Osteoblast (primary cell): ENCODE measurements around the gene HOMEZ. TPM values are rescaled to one million over a fixed set of nuclear protein-coding genes. Genes with fewer than 3 reads are reported as not detected.
"Not testable (repeated sequence)": the region's sequence is repeated elsewhere in the genome, so short reads cannot be mapped to it uniquely, and the experiment has no call there.

ENCODE experiments used
- DNase-seq: peaks from one replicate; pipeline ENCODE4 v3.0.0; 2011; ENCODE audit warnings: low spot score, mixed read lengths; ENCODE audit not compliant: insufficient read length; ENCODE audit errors: missing footprints
- H2AFZ ChIP-seq: 2 replicates; pipeline ENCODE4 v1.6.0; 2011; ENCODE audit warnings: mild to moderate bottlenecking, low read length
- H3K27ac ChIP-seq: 2 replicates; pipeline ENCODE4 v1.5.1; 2011; ENCODE audit warnings: mild to moderate bottlenecking, low read depth, low read length, moderate library complexity
- H3K27me3 ChIP-seq: 2 replicates; pipeline ENCODE4 v1.6.0; 2012; ENCODE audit warnings: mild to moderate bottlenecking, control low read depth, inconsistent platforms, low read length, moderate library complexity; ENCODE audit not compliant: insufficient read depth
- H3K36me3 ChIP-seq: 2 replicates; pipeline ENCODE4 v1.5.1; 2011; ENCODE audit warnings: mild to moderate bottlenecking, low read length, control low read depth, moderate library complexity; ENCODE audit not compliant: insufficient read depth
- H3K4me1 ChIP-seq: 2 replicates; pipeline ENCODE4 v1.5.1; 2011; ENCODE audit warnings: mild to moderate bottlenecking, low read length, control low read depth, moderate library complexity; ENCODE audit not compliant: insufficient read depth
- H3K4me2 ChIP-seq: 2 replicates; pipeline ENCODE4 v1.6.0; 2011; ENCODE audit warnings: mild to moderate bottlenecking, low read length; ENCODE audit not compliant: insufficient read depth
- H3K4me3 ChIP-seq: fragments of 200-600 bp; sonication (generic); 3 replicates; pipeline ENCODE4 v1.5.1; 2012; ENCODE audit warnings: mild to moderate bottlenecking, low read length, inconsistent platforms; ENCODE audit not compliant: insufficient read depth
- H3K79me2 ChIP-seq: 2 replicates; pipeline ENCODE4 v1.6.0; 2012; ENCODE audit warnings: mild to moderate bottlenecking, low read length, control low read depth, inconsistent platforms; ENCODE audit not compliant: insufficient read depth
- H3K9me3 ChIP-seq: 2 replicates; pipeline ENCODE4 v1.5.1; 2011; ENCODE audit warnings: low read depth, low read length, control low read depth
- H4K20me1 ChIP-seq: 2 replicates; pipeline ENCODE4 v1.6.0; 2012; ENCODE audit warnings: mild to moderate bottlenecking, low read length, control low read depth; ENCODE audit not compliant: insufficient read depth
- total RNA-seq: library from RNA; depleted of rRNA; stranded (reverse); fragments of >200 nt; gene quantifications from 2 replicates; pipeline ENCODE4 v1.2.3, GENCODE V29; 2012
- TF ChIP-seq, protein P1 (sequence below): IDR thresholded peaks from 2 replicates; pipeline ENCODE4 v1.5.1; 2011; ENCODE audit warnings: mild to moderate bottlenecking, low read depth, low read length, moderate library complexity; ENCODE audit errors: extremely low read depth

Gene HOMEZ
- total RNA-seq, 1 donor = 5.4 TPM

DNA sequence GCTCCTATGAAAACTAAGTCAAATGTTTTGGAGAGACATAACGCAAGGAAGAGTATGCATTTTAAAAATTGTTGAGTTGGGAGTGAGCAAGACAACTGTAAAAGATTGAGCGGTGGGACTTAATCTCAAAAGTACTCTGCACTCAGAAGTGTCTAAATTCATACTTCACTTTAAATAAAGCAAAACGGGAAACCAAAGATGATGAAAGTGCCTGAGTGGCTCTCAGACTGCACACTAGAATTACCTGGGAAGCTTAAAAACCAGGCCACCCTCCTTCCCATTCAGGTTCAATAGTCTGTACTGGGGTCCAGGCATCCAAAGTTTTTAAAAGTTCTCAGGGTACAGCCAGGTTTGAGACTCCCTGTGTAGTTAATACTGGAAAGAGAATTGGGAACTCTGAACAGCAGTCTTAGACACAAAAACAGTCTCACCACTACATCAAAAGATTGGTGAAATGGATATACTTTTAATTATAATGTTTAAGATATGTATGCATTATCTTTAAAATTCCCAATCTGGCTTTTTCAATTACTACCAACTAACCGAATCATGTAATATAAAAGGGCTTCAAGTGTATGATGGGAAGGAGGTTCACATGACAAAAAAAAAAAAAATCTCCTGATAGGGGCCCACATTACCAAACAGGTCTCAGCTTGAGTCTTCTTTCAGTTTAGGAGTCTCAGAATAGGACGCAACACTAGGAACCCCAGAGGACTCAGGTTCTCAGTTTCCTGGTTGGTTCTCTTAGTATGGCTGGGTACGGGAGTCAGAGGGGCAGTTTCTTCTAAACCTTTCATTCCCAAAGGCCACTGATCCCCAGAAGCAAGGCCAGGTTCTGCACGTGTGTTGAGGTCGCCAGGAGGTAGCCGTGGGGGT is 1.0 kb downstream of the HOMEZ start:
- peaks cover 2% of the 10 kb centered on the region for H4K20me1 ChIP-seq
- TF ChIP-seq, protein P1, sequence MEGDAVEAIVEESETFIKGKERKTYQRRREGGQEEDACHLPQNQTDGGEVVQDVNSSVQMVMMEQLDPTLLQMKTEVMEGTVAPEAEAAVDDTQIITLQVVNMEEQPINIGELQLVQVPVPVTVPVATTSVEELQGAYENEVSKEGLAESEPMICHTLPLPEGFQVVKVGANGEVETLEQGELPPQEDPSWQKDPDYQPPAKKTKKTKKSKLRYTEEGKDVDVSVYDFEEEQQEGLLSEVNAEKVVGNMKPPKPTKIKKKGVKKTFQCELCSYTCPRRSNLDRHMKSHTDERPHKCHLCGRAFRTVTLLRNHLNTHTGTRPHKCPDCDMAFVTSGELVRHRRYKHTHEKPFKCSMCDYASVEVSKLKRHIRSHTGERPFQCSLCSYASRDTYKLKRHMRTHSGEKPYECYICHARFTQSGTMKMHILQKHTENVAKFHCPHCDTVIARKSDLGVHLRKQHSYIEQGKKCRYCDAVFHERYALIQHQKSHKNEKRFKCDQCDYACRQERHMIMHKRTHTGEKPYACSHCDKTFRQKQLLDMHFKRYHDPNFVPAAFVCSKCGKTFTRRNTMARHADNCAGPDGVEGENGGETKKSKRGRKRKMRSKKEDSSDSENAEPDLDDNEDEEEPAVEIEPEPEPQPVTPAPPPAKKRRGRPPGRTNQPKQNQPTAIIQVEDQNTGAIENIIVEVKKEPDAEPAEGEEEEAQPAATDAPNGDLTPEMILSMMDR = no peak
- peak overlapping the region; percentile 98 for H2AFZ ChIP-seq
- H3K27ac ChIP-seq = peak overlapping the region; percentile 54
- peaks cover 14% of the 10 kb centered on the region for H3K27me3 ChIP-seq
- peaks cover 16% of the 10 kb centered on the region for H3K4me1 ChIP-seq
- no peaks in the 10 kb centered on the region for H3K36me3 ChIP-seq
- no peak for DNase-seq
- H3K4me3 ChIP-seq = peak overlapping the region; percentile 94
- peak overlapping the region; percentile 93 for H3K4me2 ChIP-seq
- H3K79me2 ChIP-seq = peaks cover 19% of the 10 kb centered on the region
- H3K9me3 ChIP-seq = no peaks in the 10 kb centered on the region

DNA sequence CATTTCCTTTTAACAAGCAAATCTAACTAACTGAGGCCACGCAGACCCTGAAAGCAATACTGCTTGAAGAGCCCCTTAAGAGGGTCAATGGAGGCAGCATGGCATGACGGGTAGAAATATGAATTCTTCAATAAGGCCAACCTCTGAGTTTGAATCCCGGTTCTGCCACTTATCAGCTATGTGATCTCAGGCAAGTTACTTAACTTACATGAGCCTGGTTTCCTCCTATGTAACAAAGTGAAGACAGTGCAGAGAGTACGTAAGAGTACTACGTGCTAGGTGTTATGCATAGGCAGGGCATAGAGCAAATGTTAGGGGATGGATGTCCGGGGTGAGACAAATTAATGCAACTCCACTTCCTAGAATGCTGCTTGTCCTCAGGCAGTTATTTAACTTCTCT is 4.7 kb downstream of the HOMEZ start:
- Histone ChIP-seq H3K4me2 (no peak overlapping the region), H3K27me3 (no peaks in the 10 kb centered on the region), H3K4me3 (no peak overlapping the region), H3K9me3 (no peaks in the 10 kb centered on the region), H3K79me2 (peaks cover 19% of the 10 kb centered on the region), H3K27ac (no peak overlapping the region), H3K36me3 (no peaks in the 10 kb centered on the region), H2AFZ (no peak overlapping the region), H3K4me1 (peaks cover 7% of the 10 kb centered on the region), H4K20me1 (peaks cover 2% of the 10 kb centered on the region)
- DNase-seq = no peak
- TF ChIP-seq, protein P1 = no peak

DNA sequence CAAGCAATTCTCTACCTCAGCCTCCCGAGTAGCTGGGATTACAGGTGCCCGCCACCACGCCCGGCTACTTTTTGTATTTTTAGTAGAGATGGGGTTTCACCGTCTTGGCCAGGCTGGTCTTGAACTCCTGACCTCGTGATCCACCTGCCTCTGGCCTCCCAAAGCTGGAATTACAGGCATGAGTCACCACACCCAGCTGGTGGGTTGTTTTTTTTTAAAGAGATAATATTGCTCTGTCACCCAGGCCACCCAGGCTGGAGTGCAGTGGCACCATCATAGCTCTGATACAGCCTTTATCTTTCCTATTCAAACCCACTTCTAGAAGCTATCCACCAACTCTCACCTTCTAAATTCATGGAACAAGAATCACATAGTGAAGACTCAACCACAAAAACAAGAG is 8.0 kb downstream of the HOMEZ start:
- DNase-seq, H3K4me3 ChIP-seq, H3K9me3 ChIP-seq: not testable (repeated sequence)

DNA sequence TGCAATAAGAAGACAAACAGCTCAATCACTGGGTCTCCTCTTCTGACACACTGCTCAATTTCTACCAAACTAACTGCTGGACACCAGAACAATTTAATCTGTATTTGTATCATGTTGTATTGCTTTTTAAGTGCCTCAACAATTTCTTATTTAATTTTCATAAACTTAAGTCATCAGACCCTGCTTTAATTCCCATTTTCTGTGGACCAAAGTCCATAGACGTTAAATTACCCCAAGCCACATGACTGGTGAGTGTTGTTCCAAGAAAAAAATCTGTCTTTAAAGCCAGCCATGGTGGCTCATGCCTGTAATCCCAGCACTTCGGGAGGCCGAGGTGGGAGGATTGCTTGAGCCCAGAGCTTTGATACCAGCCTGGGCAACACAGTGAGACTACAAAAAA is 8.7 kb downstream of the HOMEZ start:
- Histone ChIP-seq H3K27me3 (no peaks in the 10 kb centered on the region), H3K36me3 (no peaks in the 10 kb centered on the region), H3K9me3 (no peaks in the 10 kb centered on the region), H3K4me3 (no peak overlapping the region), H3K4me1 (no peaks in the 10 kb centered on the region), H3K79me2 (no peaks in the 10 kb centered on the region), H3K4me2 (no peak overlapping the region), H4K20me1 (no peaks in the 10 kb centered on the region), H3K27ac (no peak overlapping the region), H2AFZ (no peak overlapping the region)
- TF ChIP-seq, protein P1 = no peak
- no peak for DNase-seq

More for the DNA sequence above, 8.0 kb downstream of the HOMEZ start:
- H3K4me2 ChIP-seq, H4K20me1 ChIP-seq, H3K79me2 ChIP-seq, H3K4me1 ChIP-seq, H2AFZ ChIP-seq, H3K36me3 ChIP-seq, H3K27ac ChIP-seq, H3K27me3 ChIP-seq: not testable (repeated sequence)
